LNCaP clone FGC (cell line): Measurements from ENCODE around the gene ZP4.
A peak's percentile ranks its signal among the peaks of the same experiment; 100 is the strongest.

ENCODE experiments used
- DNase-seq: peaks from one replicate; pipeline ENCODE4 v3.0.0-alpha.2; 2011; ENCODE audit warnings: low read depth
- H3K4me3 ChIP-seq: 2 replicates; pipeline ENCODE4 v1.5.1; 2011; ENCODE audit warnings: mild to moderate bottlenecking, low read depth, low read length, control low read depth
- CTCF ChIP-seq: IDR thresholded peaks from 2 replicates; pipeline ENCODE4 v1.5.1; 2012; ENCODE audit warnings: mild to moderate bottlenecking; ENCODE audit not compliant: control insufficient read depth, insufficient read depth; ENCODE audit errors: extremely low read depth

ZP4 gene

GRCh38 chr1:237913345-237913744, 22.6 kb upstream of the ZP4 start:
- H3K4me3 ChIP-seq, result no peak overlapping the region
- TF ChIP-seq CTCF, result peak; percentile 36
- no peak for DNase-seq

- TF ChIP-seq CTCF, result no peak
- H3K4me3 ChIP-seq, result no peak overlapping the region
- DNase-seq, result no peak
Observed at GRCh38 chr1:237911911-237912310, 21.2 kb upstream of the ZP4 start.

GRCh38 chr1:237910834-237911233, 20.1 kb upstream of the ZP4 start:
- DNase-seq, result no peak
- no peak for TF ChIP-seq CTCF
- H3K4me3 ChIP-seq, result no peak overlapping the region

GRCh38 chr1:237903961-237904360, 13.2 kb upstream of the ZP4 start:
- no peak for TF ChIP-seq CTCF
- no peak overlapping the region for H3K4me3 ChIP-seq
- no peak for DNase-seq

- H3K4me3 ChIP-seq, result no peak overlapping the region
- DNase-seq, result no peak
- TF ChIP-seq CTCF, result no peak
Observed at GRCh38 chr1:237902960-237903743, 12.4 kb upstream of the ZP4 start.

- no peak for DNase-seq
- no peak overlapping the region for H3K4me3 ChIP-seq
- TF ChIP-seq CTCF, result peak; percentile 52
Observed at GRCh38 chr1:237901299-237901934, 10.7 kb upstream of the ZP4 start.
